Prostate gland (tissue), 2 donors: ENCODE results near the gene MMRN1.

Experiments
- CTCF ChIP-seq, 4 experiments: fragments of 200-600 bp in 2 of 4; fragments of 450-650 bp in 2 of 4; sonication (generic) in 2 of 4; IDR thresholded peaks; 1 replicate in 3 of 4; 2 replicates in 1 of 4; pipeline ENCODE4 v1.5.1; 2016 to 2019; ENCODE audit warnings: antibody characterized with exemption in 4 of 4, mild to moderate bottlenecking in 2 of 4, moderate library complexity in 2 of 4
- POLR2A ChIP-seq: fragments of 450-650 bp; IDR thresholded peaks from one replicate; pipeline ENCODE4 v1.6.1; 2016; ENCODE audit warnings: antibody characterized with exemption, mild to moderate bottlenecking
- POLR2AphosphoS5 ChIP-seq: sonication (generic); formaldehyde crosslinking; IDR thresholded peaks from one replicate; pipeline ENCODE4 v1.6.1; 2017; ENCODE audit warnings: antibody characterized with exemption

DNA sequence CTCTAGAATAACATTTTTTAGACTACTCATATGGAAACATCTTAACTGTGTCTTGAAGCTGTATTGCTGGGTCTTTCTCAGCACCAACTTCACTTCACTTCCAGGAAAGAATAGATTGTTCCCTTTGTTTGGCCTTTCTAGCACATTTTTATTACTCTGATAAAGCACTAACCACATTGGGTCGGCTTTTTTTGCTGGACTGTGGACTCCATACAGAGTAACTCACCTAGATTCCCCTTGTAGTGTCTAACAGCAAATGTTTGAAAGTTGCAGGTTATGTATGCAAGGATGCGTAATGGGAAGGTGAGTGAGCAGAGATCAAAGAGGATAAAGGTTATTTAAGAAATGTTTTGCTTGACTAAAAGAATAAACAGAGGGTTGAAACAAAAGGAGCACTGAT lies 101.2 kb downstream of the MMRN1 start:
- TF ChIP-seq CTCF (IDR thresholded peaks at IDR 0.05) (no peak), POLR2A (no peak), POLR2AphosphoS5 (no peak)
